Fibroblast of skin of scalp (primary cell): Measurements from ENCODE around the gene NPTX1. TPM values are rescaled to one million over a fixed set of nuclear protein-coding genes. Genes with fewer than 3 reads are reported as not detected.
A peak's percentile ranks its signal among the peaks of the same experiment; 100 is the strongest.

ENCODE experiments used
- DNase-seq: peaks from one replicate; pipeline ENCODE4 v3.0.0-alpha.2; 2013
- polyA plus RNA-seq, 2 experiments: library from polyadenylated mRNA; unstranded; fragments of 120-200 nt; gene quantifications; one replicate each; pipeline ENCODE4 v1.2.1, GENCODE V29; 2013; ENCODE audit not compliant: insufficient read length in 2 of 2

Gene NPTX1
- 0.11 TPM for polyA plus RNA-seq (2013, experiment 1 of 2; ENCODE audit: insufficient read length)
- 0.15 TPM for polyA plus RNA-seq (2013, experiment 2 of 2; ENCODE audit: insufficient read length)

- no peak for DNase-seq
Measured at GRCh38 chr17:80475910-80476876, at the start of gene NPTX1. Gene NPTX1 (minus strand): TSS chr17:80476607. CDS start chr17:80476446, 161 bp downstream.

GRCh38 chr17:80523956-80524712, 47.7 kb upstream of the NPTX1 start:
- DNase-seq: no peak

- DNase-seq: no peak
Measured at GRCh38 chr17:80523054-80523744, 46.8 kb upstream of the NPTX1 start.

- no peak for DNase-seq
Measured at GRCh38 chr17:80520810-80521455, 44.5 kb upstream of the NPTX1 start.

- DNase-seq: no peak
Measured at GRCh38 chr17:80519091-80519781, 42.8 kb upstream of the NPTX1 start.

GRCh38 chr17:80518392-80518791, 42.0 kb upstream of the NPTX1 start:
- no peak for DNase-seq

GRCh38 chr17:80517641-80518040, 41.2 kb upstream of the NPTX1 start:
- no peak for DNase-seq

- DNase-seq: no peak
Measured at GRCh38 chr17:80516171-80516932, 39.9 kb upstream of the NPTX1 start.

GRCh38 chr17:80513892-80514291, 37.5 kb upstream of the NPTX1 start:
- peak; percentile 87 for DNase-seq

- DNase-seq: no peak
Measured at GRCh38 chr17:80513201-80513600, 36.8 kb upstream of the NPTX1 start.

- DNase-seq: peak; percentile 70
Measured at GRCh38 chr17:80512233-80512632, 35.8 kb upstream of the NPTX1 start.

GRCh38 chr17:80511222-80512180, 35.1 kb upstream of the NPTX1 start:
- no peak for DNase-seq

- DNase-seq: no peak
Measured at GRCh38 chr17:80510772-80511171, 34.4 kb upstream of the NPTX1 start.

GRCh38 chr17:80510132-80510531, 33.7 kb upstream of the NPTX1 start:
- no peak for DNase-seq

- DNase-seq: no peak
Measured at GRCh38 chr17:80509311-80509710, 32.9 kb upstream of the NPTX1 start.

- DNase-seq: no peak
Measured at GRCh38 chr17:80507965-80508364, 31.6 kb upstream of the NPTX1 start.

- DNase-seq: peak; percentile 29
Measured at GRCh38 chr17:80507177-80507576, 30.8 kb upstream of the NPTX1 start.

GRCh38 chr17:80504686-80505413, 28.4 kb upstream of the NPTX1 start:
- peak; percentile 92 for DNase-seq

GRCh38 chr17:80503921-80504320, 27.5 kb upstream of the NPTX1 start:
- no peak for DNase-seq
